CD4-positive, alpha-beta T cell (primary cell): ENCODE measurements around the gene ORAI3. TPM values are rescaled to one million over a fixed set of nuclear protein-coding genes. Genes with fewer than 3 reads are reported as not detected.

ENCODE experiments used
- ATAC-seq: fragments of 200-7000 bp; cut with Tn5 transposase; one replicate; pipeline ENCODE4 v1.10.0; 2022; ENCODE audit warnings: mild to moderate bottlenecking; ENCODE audit not compliant: poor library complexity
- CTCF ChIA-PET: fragments of 350-600 bp; sonication (Branson Sonifier 250); formaldehyde crosslinking; loops from one replicate; lab custom pipeline; 2021; ENCODE audit warnings: antibody characterized with exemption, inconsistent platforms; lab: Charles Lee
- POLR2A ChIA-PET: fragments of 350-600 bp; sonication (Branson Sonifier 250); formaldehyde crosslinking; loops from one replicate; lab custom pipeline; 2021; ENCODE audit warnings: antibody characterized with exemption, inconsistent platforms; lab: Charles Lee
- DNase-seq, 14 experiments: peaks; one replicate each; pipeline ENCODE4 v3.0.0-alpha.2; 2013 to 2020; ENCODE audit warnings: mixed read lengths in 2 of 14
- H3K27ac ChIP-seq, 2 donors: one replicate each; pipeline versions ENCODE4 v1.5.1 to v1.7.0; 2013; ENCODE audit warnings: low read length in 2 of 2, low read depth in 1 of 2, mild to moderate bottlenecking in 1 of 2
- H3K27me3 ChIP-seq, 2 experiments: 1 replicate in 1 of 2; 2 replicates in 1 of 2; pipeline versions ENCODE4 v1.6.1 to v1.7.0; 2013; ENCODE audit warnings: low read length in 2 of 2, control low read depth in 1 of 2, mild to moderate bottlenecking in 1 of 2, moderate library complexity in 1 of 2; ENCODE audit not compliant: insufficient read depth in 2 of 2, control insufficient read depth in 1 of 2
- H3K36me3 ChIP-seq: one replicate; pipeline ENCODE4 v1.6.1; 2013; ENCODE audit warnings: low read length, control low read depth; ENCODE audit not compliant: insufficient read depth
- H3K4me1 ChIP-seq: one replicate; pipeline ENCODE4 v1.6.1; 2013; ENCODE audit warnings: low read length, control low read depth; ENCODE audit not compliant: insufficient read depth
- H3K4me3 ChIP-seq: one replicate; pipeline ENCODE4 v1.5.1; 2013; ENCODE audit warnings: mild to moderate bottlenecking, low read length, moderate library complexity
- H3K9me3 ChIP-seq, 2 experiments: 1 replicate in 1 of 2; 2 replicates in 1 of 2; pipeline versions ENCODE4 v1.6.1 to v1.7.0; 2013; ENCODE audit warnings: low read length in 2 of 2, mild to moderate bottlenecking in 2 of 2, control low read depth in 1 of 2, moderate library complexity in 1 of 2; ENCODE audit not compliant: control insufficient read depth in 1 of 2, insufficient read depth in 1 of 2
- H3K27ac Mint-ChIP-seq: one replicate; pipeline ENCODE4 v1.8.0; 2020; ENCODE audit warnings: mixed read lengths
- H3K27me3 Mint-ChIP-seq: one replicate; pipeline ENCODE4 v1.8.0; 2021; ENCODE audit warnings: mixed read lengths
- H3K36me3 Mint-ChIP-seq: one replicate; pipeline ENCODE4 v1.8.0; 2021; ENCODE audit warnings: low read depth, mixed read lengths
- H3K4me1 Mint-ChIP-seq: one replicate; pipeline ENCODE4 v1.8.0; 2021; ENCODE audit warnings: low read depth, mixed read lengths
- H3K4me3 Mint-ChIP-seq: one replicate; pipeline ENCODE4 v1.8.0; 2020; ENCODE audit warnings: mild to moderate bottlenecking, mixed read lengths
- H3K9me3 Mint-ChIP-seq: one replicate; pipeline ENCODE4 v1.8.0; 2020; ENCODE audit warnings: mixed read lengths
- intact Hi-C, 2 experiments: fragments of 100-400 bp; cut with DNase I in 1 of 2; cut with micrococcal nuclease in 1 of 2; formaldehyde crosslinking; loops; one replicate each; pipeline versions ENCODE4 v1.15.1 to v1.9.0; 2023 to 2025; cut with DNase I, micrococcal nuclease
- total RNA-seq, 174 experiments: library from RNA in 2 of 174; stranded (reverse) in 2 of 174; gene quantifications; one replicate each; pipeline ENCODE4 v1.2.3 and lab custom pipeline; 2021 to 2026
- TF ChIP-seq, protein P1 (sequence below): fragments of 200-600 bp; IDR thresholded peaks from one replicate; pipeline ENCODE4 v1.8.0; 2022; ENCODE audit warnings: antibody characterized with exemption, mild to moderate bottlenecking

The ORAI3 gene
- total RNA-seq, 2 experiments from 2014 or later: 3.0 to 4.5 TPM

DNA sequence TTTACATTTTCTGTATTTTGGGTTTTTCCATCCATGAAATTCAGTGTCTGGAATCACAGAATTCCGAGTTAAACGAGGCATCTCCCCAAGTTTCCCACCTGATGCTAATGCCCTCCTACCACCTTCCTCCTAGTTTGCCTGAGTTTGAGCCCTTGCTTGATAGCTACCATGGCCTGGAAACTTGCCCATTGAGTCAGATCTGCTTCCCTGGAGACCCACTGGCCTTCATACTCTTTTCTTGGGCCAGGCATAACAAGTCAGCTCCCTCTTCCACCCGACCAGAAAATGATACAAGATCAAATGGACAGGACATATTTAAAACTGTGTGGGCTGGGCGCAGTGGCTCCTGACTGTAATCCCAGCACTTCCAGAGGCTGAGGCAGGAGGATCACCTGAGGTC lies 18.9 kb downstream of the ORAI3 start:
- no peaks in the 10 kb centered on the region for H3K27me3 ChIP-seq
- ATAC-seq: no peak
- TF ChIP-seq, protein P1, sequence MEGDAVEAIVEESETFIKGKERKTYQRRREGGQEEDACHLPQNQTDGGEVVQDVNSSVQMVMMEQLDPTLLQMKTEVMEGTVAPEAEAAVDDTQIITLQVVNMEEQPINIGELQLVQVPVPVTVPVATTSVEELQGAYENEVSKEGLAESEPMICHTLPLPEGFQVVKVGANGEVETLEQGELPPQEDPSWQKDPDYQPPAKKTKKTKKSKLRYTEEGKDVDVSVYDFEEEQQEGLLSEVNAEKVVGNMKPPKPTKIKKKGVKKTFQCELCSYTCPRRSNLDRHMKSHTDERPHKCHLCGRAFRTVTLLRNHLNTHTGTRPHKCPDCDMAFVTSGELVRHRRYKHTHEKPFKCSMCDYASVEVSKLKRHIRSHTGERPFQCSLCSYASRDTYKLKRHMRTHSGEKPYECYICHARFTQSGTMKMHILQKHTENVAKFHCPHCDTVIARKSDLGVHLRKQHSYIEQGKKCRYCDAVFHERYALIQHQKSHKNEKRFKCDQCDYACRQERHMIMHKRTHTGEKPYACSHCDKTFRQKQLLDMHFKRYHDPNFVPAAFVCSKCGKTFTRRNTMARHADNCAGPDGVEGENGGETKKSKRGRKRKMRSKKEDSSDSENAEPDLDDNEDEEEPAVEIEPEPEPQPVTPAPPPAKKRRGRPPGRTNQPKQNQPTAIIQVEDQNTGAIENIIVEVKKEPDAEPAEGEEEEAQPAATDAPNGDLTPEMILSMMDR: no peak
- Mint-ChIP-seq H3K4me3 (no peak overlapping the region), H3K36me3 (peaks cover 87% of the 10 kb centered on the region), H3K27me3 (no peaks in the 10 kb centered on the region), H3K9me3 (no peaks in the 10 kb centered on the region), H3K4me1 (no peaks in the 10 kb centered on the region), H3K27ac (no peak overlapping the region)
- no peak overlapping the region for H3K27ac ChIP-seq
- H3K4me3 ChIP-seq: no peak overlapping the region
- peaks cover 79% of the 10 kb centered on the region for H3K36me3 ChIP-seq
- H3K4me1 ChIP-seq: no peaks in the 10 kb centered on the region
- intact Hi-C loops: no loop called here
- ChIA-PET CTCF (no interaction called here), POLR2A (no interaction called here)
- no peak for DNase-seq
- no peaks in the 10 kb centered on the region for H3K9me3 ChIP-seq

DNA sequence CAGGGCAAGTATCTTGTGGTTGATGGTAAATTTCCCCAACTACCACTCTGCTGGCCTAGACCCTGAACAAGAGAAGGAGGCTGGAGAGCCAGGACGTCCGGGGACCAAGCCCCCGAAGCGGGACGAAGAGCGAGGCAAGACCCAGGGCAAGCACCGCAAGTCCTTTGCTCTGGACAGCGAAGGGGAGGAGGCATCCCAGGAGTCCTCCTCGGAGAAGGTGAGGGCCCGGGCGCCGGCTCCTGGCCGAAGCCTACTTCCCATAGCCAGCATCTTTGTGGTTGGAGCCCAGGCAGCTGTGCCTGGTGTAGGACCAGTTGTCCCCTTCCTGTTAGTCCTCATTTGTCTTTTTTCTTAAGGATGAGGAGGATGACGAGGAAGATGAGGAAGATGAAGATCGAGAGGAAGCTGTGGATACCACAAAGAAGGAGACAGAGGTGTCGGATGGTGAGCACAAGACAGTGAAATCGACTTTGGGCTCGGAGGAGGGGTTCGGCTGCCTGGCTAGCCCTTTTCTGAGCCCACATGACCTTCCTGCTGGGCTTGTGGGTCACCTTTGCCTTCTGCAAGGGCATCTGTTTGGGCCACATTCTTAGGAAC lies 20.5 kb downstream of the ORAI3 start:
- H3K9me3 ChIP-seq: no peaks in the 10 kb centered on the region
- no peak for DNase-seq
- no peak overlapping the region for H3K4me3 Mint-ChIP-seq

DNA sequence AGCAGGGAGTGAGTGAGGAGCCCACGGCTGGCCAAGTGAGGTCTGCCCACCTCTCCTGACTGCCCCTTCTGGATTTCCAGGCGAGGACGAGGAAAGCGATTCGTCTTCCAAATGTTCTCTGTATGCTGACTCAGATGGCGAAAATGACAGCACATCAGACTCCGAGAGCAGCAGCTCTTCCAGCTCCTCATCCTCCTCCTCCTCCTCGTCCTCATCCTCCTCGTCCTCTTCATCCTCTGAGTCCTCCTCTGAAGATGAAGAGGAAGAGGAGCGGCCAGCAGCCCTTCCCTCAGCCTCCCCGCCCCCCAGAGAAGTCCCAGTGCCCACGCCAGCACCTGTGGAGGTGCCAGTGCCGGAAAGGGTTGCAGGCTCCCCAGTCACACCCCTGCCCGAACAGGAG lies 22.4 kb downstream of the ORAI3 start:
- ATAC-seq (no peak), DNase-seq (no peak)
- Mint-ChIP-seq H3K9me3 (no peaks in the 10 kb centered on the region), H3K27ac (no peak overlapping the region), H3K4me1 (no peaks in the 10 kb centered on the region), H3K36me3 (peaks cover 83% of the 10 kb centered on the region), H3K27me3 (no peaks in the 10 kb centered on the region), H3K4me3 (no peak overlapping the region)
- Histone ChIP-seq H3K4me3 (no peak overlapping the region), H3K27me3 (no peaks in the 10 kb centered on the region), H3K27ac (no peak overlapping the region), H3K9me3 (no peaks in the 10 kb centered on the region), H3K36me3 (peaks cover 79% of the 10 kb centered on the region), H3K4me1 (no peaks in the 10 kb centered on the region)
- intact Hi-C loops: no loop called here
- CTCF ChIA-PET: no interaction called here
- POLR2A ChIA-PET: no interaction called here
- TF ChIP-seq, protein P1: no peak

More for the DNA sequence above, 20.5 kb downstream of the ORAI3 start:
- no peaks in the 10 kb centered on the region for H3K4me1 ChIP-seq
- Mint-ChIP-seq H3K9me3 (no peaks in the 10 kb centered on the region), H3K36me3 (peaks cover 87% of the 10 kb centered on the region), H3K27ac (no peak overlapping the region), H3K27me3 (no peaks in the 10 kb centered on the region), H3K4me1 (no peaks in the 10 kb centered on the region)
- H3K27me3 ChIP-seq: no peaks in the 10 kb centered on the region
- POLR2A ChIA-PET: no interaction called here
- H3K36me3 ChIP-seq: peaks cover 81% of the 10 kb centered on the region
- intact Hi-C loops: no loop called here
- TF ChIP-seq, protein P1: no peak
- CTCF ChIA-PET: interaction anchor here (1.5 kb wide), 1 partner anchor 899 kb away, joined by 3 read pairs; no protein-coding TSS in a partner anchor
- no peak overlapping the region for H3K4me3 ChIP-seq
- ATAC-seq: no peak
- no peak overlapping the region for H3K27ac ChIP-seq
